NCI-H510A treated with DMSO at 0.1 percent for 48 hours (cell line): ENCODE results near the gene GTF2H2.
"Not testable (repeated sequence)": the region's sequence is repeated elsewhere in the genome, so short reads cannot be mapped to it uniquely, and the experiment has no call there.

Experiments
- DNase-seq: peaks from one replicate; lab custom pipeline; 2025; lab: John Stamatoyannopoulos, UW

GTF2H2 gene

DNA sequence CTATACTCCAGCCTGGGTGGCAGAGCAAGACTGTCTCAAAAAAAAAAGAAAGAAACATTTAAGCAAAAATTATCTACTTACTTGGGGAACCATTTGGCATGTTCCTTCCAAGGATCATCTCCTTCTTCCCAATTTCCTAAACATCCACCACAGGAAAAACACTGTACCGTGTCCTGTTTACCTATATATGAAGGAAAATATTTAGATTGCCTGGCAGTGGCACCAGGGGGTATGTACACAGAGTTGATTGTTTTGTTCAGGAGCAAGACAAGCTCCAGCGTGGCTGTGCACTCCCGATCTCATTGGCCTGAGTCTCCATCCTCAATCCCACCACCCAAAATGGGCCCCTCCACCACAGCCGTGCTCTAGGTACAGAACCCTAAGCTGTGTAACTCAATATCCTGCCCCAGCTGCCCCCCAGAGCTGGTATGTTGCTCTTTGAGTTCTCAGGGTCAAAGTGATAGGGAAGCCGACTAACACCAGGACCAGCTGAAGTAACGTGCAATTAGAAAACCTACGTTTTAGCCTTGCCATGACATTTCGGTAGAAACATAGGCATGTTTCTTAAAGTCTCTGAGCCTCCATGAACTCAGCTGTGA, 56.2 kb downstream of the GTF2H2 start:
- no peak for DNase-seq

DNA sequence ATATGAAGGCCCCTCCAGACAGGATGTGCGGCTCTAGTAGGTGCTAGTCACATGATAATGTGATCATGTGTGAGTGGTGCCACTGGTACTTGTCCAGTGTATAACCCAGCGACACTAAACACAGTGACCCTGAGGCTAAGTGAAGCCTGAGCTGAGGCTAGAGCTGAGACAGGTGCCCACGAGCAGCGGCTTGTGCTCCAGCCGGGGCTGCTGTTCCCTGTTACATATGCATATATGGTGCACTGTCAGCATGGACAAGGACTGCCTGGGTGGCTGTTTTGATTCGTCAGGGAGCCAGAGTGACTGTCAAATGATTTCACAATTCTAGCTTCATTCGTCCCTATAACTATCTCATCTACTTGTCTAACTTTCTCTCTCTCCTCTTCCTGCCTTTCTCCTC, 60.5 kb downstream of the GTF2H2 start:
- DNase-seq: not testable (repeated sequence)
